ENCODE measurements around the gene PLXNA2.

- TF ChIP-seq, protein P1, sequence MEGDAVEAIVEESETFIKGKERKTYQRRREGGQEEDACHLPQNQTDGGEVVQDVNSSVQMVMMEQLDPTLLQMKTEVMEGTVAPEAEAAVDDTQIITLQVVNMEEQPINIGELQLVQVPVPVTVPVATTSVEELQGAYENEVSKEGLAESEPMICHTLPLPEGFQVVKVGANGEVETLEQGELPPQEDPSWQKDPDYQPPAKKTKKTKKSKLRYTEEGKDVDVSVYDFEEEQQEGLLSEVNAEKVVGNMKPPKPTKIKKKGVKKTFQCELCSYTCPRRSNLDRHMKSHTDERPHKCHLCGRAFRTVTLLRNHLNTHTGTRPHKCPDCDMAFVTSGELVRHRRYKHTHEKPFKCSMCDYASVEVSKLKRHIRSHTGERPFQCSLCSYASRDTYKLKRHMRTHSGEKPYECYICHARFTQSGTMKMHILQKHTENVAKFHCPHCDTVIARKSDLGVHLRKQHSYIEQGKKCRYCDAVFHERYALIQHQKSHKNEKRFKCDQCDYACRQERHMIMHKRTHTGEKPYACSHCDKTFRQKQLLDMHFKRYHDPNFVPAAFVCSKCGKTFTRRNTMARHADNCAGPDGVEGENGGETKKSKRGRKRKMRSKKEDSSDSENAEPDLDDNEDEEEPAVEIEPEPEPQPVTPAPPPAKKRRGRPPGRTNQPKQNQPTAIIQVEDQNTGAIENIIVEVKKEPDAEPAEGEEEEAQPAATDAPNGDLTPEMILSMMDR (IDR thresholded peaks at IDR 0.05) = no peak
- no peak for TF ChIP-seq POLR2A (IDR thresholded peaks at IDR 0.05; ENCODE audit: low read depth)
These were observed 183.1 kb downstream of the PLXNA2 start for GRCh38 chr1:208061118-208061517.
